Heart right ventricle (tissue), 16 donors: ENCODE data around the gene MIEF1. TPM values are rescaled to one million over a fixed set of nuclear protein-coding genes. Genes with fewer than 3 reads are reported as not detected.
A peak's percentile ranks its signal among the peaks of the same experiment; 100 is the strongest.
"Not testable (repeated sequence)": the region's sequence is repeated elsewhere in the genome, so short reads cannot be mapped to it uniquely, and the experiment has no call there.

Experiments used
- ATAC-seq, 8 donors: fragments of 200-7000 bp; cut with Tn5 transposase; one replicate each; pipeline ENCODE4 v1.9.1; 2020; ENCODE audit warnings: mild to moderate bottlenecking in 8 of 8, moderate library complexity in 8 of 8, moderate number of reproducible peaks in 1 of 8
- DNase-seq, 2 donors: peaks; one replicate each; pipeline ENCODE4 v3.0.0-alpha.2; 2020
- H3K27ac ChIP-seq, 10 donors: fragments of 200-600 bp; sonication (generic) in 2 of 10; one replicate each; pipeline versions ENCODE4 v1.5.0 to v1.8.0; 2020 to 2022; ENCODE audit warnings: mild to moderate bottlenecking in 3 of 10
- H3K27me3 ChIP-seq, 7 donors: fragments of 200-600 bp; one replicate each; pipeline ENCODE4 v1.8.0; 2021 to 2022; ENCODE audit warnings: mild to moderate bottlenecking in 2 of 7
- H3K36me3 ChIP-seq, 9 donors: fragments of 200-600 bp; sonication (generic) in 1 of 9; one replicate each; pipeline versions ENCODE4 v1.5.0 to v1.8.0; 2020 to 2022; ENCODE audit warnings: mild to moderate bottlenecking in 2 of 9
- H3K4me1 ChIP-seq, 9 donors: fragments of 200-600 bp; sonication (generic) in 1 of 9; one replicate each; pipeline versions ENCODE4 v1.5.0 to v1.8.0; 2020 to 2022; ENCODE audit warnings: mild to moderate bottlenecking in 4 of 9
- H3K4me3 ChIP-seq, 10 donors: fragments of 200-600 bp; sonication (generic) in 2 of 10; one replicate each; pipeline versions ENCODE4 v1.5.0 to v1.8.0; 2020 to 2022; ENCODE audit warnings: mild to moderate bottlenecking in 7 of 10, moderate library complexity in 2 of 10
- H3K9me3 ChIP-seq, 11 donors: fragments of 200-600 bp in 10 of 11; sonication (generic) in 2 of 11; one replicate each; pipeline versions ENCODE4 v1.5.0 to v1.8.0; 2013 to 2022; ENCODE audit warnings: mild to moderate bottlenecking in 2 of 11, control low read depth in 1 of 11, moderate library complexity in 1 of 11
- WGBS, 2 donors: extraction: QIAGEN DNeasy Blood & Tissue Kit; methylation state at CpG; one replicate each; pipeline ENCODE4 v1.1.7; 2013; ENCODE audit warnings: inconsistent platforms in 1 of 2; 5-methylcytosine and 5-hydroxymethylcytosine counted together
- intact Hi-C, 10 donors: fragments of 100-400 bp; cut with DNase I; formaldehyde crosslinking; loops; one replicate each; pipeline versions ENCODE4 v1.11.1 to v1.14.2; 2022
- polyA plus RNA-seq, 2 donors: library from polyadenylated mRNA; stranded (reverse); fragments of 200-250 nt; gene quantifications; one replicate each; pipeline ENCODE4 v1.2.3, GENCODE V29; 2013
- total RNA-seq, 10 donors: library from RNA; stranded (reverse); fragmentation: NEBNext Ultra II Directional in 3 of 10; extraction: Animal tissue kit (Norgen Biotek cat#: 25700) in 3 of 10; gene quantifications; one replicate each; pipeline versions ENCODE4 v1.2.1 to v1.2.4, GENCODE V29; 2021 to 2023
- TF ChIP-seq, protein P1 (sequence below), 9 donors: fragments of 200-600 bp; sonication (generic) in 2 of 9; IDR thresholded peaks; one replicate each; pipeline versions ENCODE4 v1.5.0 to v1.8.0; 2021 to 2022; ENCODE audit warnings: antibody characterized with exemption in 9 of 9, mild to moderate bottlenecking in 5 of 9, moderate library complexity in 1 of 9
- donor health status: Arrhythmogenic right ventricular cardiomyopathy.
- donor health status: ischemic (EF 13 %, LVEDD 7.1; RV severe dilation, severe dysfunction).
- donor health status: healthy with polysubstance abuse.
- donor health status: DM: no; HTN: yes; CAD: no.
- donor health status: DM: no; HTN: no; CAD: no.
- donor health status: ischemic (EF 25% LVEDD 6.9; RV normal size, moderate dysfunction).
- donor health status: ischemic (EF 25% LVEDD 5.7; RV mildly dilated, moderate dysfunction).
- donor health status: healthy.
- donor health status: DM: yes; HTN: yes; CAD: no.
- donor health status: Ischemic cardiomyopathy.
- donor health status: ischemic (EF 35%, LVEDD 5.7; RV mildly dilated, moderate dysfunction).
- donor health status: nonischemic (EF 11% LVEDD 7.7; RV severe dilation, severe dysfunction).
- donor health status: DM: yes; HTN: yes; CAD: no.
- donor health status: PGD.
- donor health status: ischemic (EF 29% LVEDD 5.4; RV normal size, mild dysfunction).
- donor health status: nonischemic (EF 23%, LVEDD 6.1; RV moderate dilation, normal function).

MIEF1 gene
- total and polyA plus RNA-seq, 12 donors = 7.0 to 35.8 (median 17.0) TPM

DNA sequence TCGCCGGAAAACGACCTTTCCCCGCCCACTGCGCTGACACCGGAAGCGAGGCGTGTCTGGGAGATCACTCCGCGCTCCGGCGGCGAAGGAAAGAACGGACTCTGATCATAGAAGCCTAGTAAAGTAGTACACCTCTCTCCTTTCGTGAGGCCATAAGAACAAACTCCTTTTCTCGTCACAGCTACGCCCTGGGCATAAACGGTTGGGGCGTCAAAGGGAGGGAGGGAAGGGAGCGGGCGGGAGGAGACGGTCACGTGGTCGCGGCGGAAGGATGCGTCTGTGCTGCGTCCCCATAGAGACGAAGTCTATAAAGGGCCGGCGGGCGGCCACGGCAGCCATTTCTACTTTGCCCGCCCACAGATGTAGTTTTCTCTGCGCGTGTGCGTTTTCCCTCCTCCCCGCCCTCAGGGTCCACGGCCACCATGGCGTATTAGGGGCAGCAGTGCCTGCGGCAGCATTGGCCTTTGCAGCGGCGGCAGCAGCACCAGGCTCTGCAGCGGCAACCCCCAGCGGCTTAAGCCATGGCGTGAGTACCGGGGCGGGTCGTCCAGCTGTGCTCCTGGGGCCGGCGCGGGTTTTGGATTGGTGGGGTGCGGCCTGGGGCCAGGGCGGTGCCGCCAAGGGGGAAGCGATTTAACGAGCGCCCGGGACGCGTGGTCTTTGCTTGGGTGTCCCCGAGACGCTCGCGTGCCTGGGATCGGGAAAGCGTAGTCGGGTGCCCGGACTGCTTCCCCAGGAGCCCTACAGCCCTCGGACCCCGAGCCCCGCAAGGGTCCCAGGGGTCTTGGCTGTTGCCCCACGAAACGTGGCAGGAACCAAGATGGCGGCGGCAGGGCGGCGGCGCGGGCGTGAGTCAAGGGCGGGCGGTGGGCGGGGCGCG lies 18.4 kb downstream of the MIEF1 start, which contains the start of gene ATF4:
Gene ATF4 (plus strand): TSS at position 337 of the 880 bp plus-strand sequence. CDS start 884 bp downstream, outside the sequence.
- Histone ChIP-seq H3K4me3 (peak within 1 kb of the TSS; percentile 81 to 100 (median 98)), H3K4me1 (peaks cover 29 to 56% (median 54%) of the 10 kb centered on the region in 9 donors), H3K9me3 (no peaks in the 10 kb centered on the region), H3K27me3 (no peaks in the 10 kb centered on the region), H3K27ac (peak within 1 kb of the TSS; percentile 97 to 100 (median 100)), H3K36me3 (peaks cover 0 to 68% (median 23%) of the 10 kb centered on the region in 9 donors)
- intact Hi-C loops = loop anchor here in 8 of 10 donors (1.0 to 10.0 kb wide), 9 partner anchors 18 to 356 kb away; partner anchors contain the start of genes RPL3 (in 5 of the 8), SYNGR1 (in 3 of the 8) and MIEF1 (in 2 of the 8)
- TF ChIP-seq, protein P1, sequence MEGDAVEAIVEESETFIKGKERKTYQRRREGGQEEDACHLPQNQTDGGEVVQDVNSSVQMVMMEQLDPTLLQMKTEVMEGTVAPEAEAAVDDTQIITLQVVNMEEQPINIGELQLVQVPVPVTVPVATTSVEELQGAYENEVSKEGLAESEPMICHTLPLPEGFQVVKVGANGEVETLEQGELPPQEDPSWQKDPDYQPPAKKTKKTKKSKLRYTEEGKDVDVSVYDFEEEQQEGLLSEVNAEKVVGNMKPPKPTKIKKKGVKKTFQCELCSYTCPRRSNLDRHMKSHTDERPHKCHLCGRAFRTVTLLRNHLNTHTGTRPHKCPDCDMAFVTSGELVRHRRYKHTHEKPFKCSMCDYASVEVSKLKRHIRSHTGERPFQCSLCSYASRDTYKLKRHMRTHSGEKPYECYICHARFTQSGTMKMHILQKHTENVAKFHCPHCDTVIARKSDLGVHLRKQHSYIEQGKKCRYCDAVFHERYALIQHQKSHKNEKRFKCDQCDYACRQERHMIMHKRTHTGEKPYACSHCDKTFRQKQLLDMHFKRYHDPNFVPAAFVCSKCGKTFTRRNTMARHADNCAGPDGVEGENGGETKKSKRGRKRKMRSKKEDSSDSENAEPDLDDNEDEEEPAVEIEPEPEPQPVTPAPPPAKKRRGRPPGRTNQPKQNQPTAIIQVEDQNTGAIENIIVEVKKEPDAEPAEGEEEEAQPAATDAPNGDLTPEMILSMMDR (IDR thresholded peaks at IDR 0.05) = no peak
- ATAC-seq (peak; percentile 47 to 83 (median 72)), DNase-seq (peak; percentile 93 to 94)
- 0% methylated on average over 86 of the region's 86 CpGs for WGBS, 2 donors

GRCh38 chr22:39521106-39521885 lies 19.2 kb downstream of the MIEF1 start:
- H3K36me3 ChIP-seq = peaks cover 0 to 64% (median 23%) of the 10 kb centered on the region in 9 donors
- WGBS, 2 donors = 1 to 2% methylated on average over 28 of the region's 28 CpGs
- not testable (repeated sequence) for DNase-seq, H3K27me3 ChIP-seq, H3K9me3 ChIP-seq, ATAC-seq
- intact Hi-C loops = loop anchor here in 8 of 10 donors (2.0 to 10.0 kb wide), 7 partner anchors 18 to 356 kb away; partner anchors contain the start of genes RPL3 (in 5 of the 8), SYNGR1 (in 3 of the 8) and MIEF1 (in 1 of the 8)
- H3K4me3 ChIP-seq = peak overlapping the region; percentile 81 to 100 (median 98)
- peak overlapping the region; percentile 97 to 100 (median 100) for H3K27ac ChIP-seq
- peaks cover 29 to 65% (median 56%) of the 10 kb centered on the region in 9 donors for H3K4me1 ChIP-seq

DNA sequence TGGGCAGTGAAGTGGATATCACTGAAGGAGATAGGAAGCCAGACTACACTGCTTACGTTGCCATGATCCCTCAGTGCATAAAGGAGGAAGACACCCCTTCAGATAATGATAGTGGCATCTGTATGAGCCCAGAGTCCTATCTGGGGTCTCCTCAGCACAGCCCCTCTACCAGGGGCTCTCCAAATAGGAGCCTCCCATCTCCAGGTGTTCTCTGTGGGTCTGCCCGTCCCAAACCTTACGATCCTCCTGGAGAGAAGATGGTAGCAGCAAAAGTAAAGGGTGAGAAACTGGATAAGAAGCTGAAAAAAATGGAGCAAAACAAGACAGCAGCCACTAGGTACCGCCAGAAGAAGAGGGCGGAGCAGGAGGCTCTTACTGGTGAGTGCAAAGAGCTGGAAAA lies 20.0 kb downstream of the MIEF1 start:
- not testable (repeated sequence) for ATAC-seq, H3K9me3 ChIP-seq, H3K27me3 ChIP-seq, DNase-seq
- 8 to 30% methylated on average over 3 to 4 of the region's 5 CpGs for WGBS, 2 donors
- Histone ChIP-seq H3K36me3 (peaks cover 0 to 58% (median 23%) of the 10 kb centered on the region in 9 donors), H3K4me1 (peaks cover 31 to 72% (median 56%) of the 10 kb centered on the region in 9 donors), H3K27ac (peak overlapping the region in 9 of 10 donors; percentile 97 to 100 (median 100)), H3K4me3 (peak overlapping the region; percentile 81 to 100 (median 98))
- intact Hi-C loops = loop anchor here in 8 of 10 donors (5.0 to 10.0 kb wide), 5 partner anchors 177 to 357 kb away; partner anchors contain the start of genes RPL3 (in 5 of the 8) and SYNGR1 (in 3 of the 8)

DNA sequence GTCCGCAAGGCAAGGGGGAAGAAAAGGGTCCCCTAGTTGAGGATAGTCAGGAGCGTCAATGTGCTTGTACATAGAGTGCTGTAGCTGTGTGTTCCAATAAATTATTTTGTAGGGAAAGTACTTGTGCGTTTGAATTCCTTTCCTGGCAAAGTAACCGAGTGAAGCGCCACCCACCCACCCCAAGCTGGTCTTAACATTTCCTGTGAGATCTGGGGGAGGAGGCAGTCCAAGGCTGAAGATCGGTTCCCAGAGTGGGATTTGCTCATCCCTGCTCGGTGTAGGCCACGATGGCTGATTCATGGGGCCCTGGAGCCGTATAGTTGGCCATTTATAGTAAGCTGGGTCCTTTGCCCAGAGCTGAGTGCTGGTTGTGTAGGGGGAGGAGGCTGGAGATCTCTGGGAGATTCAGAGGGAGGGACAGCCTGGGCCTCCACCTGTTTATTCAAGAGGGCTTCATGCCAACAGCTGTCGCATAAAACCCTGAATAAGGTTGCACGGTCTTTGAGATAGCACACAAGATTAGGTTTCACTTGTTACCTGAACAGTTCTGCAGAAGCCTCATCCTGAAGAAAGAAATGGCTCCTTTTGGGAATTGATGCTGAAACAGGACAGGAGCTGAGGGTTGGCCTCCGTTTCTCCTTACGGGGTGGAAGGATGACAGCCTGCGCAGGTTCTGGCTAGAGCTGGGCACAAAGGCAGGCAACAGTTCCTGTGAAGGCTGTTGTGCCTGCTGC lies 20.6 kb downstream of the MIEF1 start:
- H3K4me1 ChIP-seq = peaks cover 34 to 79% (median 61%) of the 10 kb centered on the region in 9 donors
- intact Hi-C loops = loop anchor here in 8 of 10 donors (5.0 to 10.0 kb wide), 5 partner anchors 178 to 358 kb away; partner anchors contain the start of genes RPL3 (in 5 of the 8) and SYNGR1 (in 3 of the 8)
- peak in 4 of 8 donors; percentile 0 to 15 (median 6) for ATAC-seq

More for the DNA sequence above, 20.6 kb downstream of the MIEF1 start:
- Histone ChIP-seq H3K27ac (peak overlapping the region in 9 of 10 donors; percentile 97 to 100 (median 100)), H3K9me3 (no peaks in the 10 kb centered on the region), H3K27me3 (no peaks in the 10 kb centered on the region), H3K36me3 (peaks cover 0 to 58% (median 23%) of the 10 kb centered on the region in 9 donors), H3K4me3 (peak overlapping the region; percentile 81 to 100 (median 98))
- no peak for DNase-seq
- 10 to 13% methylated on average over 14 of the region's 14 CpGs for WGBS, 2 donors
- TF ChIP-seq, protein P1 (IDR thresholded peaks at IDR 0.05) = no peak
